ENCODE measurements around the gene CD40. TPM values are rescaled to one million over a fixed set of nuclear protein-coding genes. Genes with fewer than 3 reads are reported as not detected.

Gene CD40
- total and polyA plus RNA-seq, 2 of the 8 experiments (the other 6 are each of a cell fraction or from before 2014, with no cell fraction given) = 14.5 to 18.8 TPM

- H3K27ac ChIP-seq (ENCODE audit: low read depth, low read length) = no peak overlapping the region
- H3K9ac ChIP-seq (replicated peaks in 1 of 4; ENCODE audit: extremely low read depth in 1 of 4, low read depth in 3 of 4, low read length in 3 of 4) = no peak overlapping the region
- H2AFZ ChIP-seq (ENCODE audit: low read length) = no peak overlapping the region
- no peak for FAIRE-seq
- 72% methylated on average over 5 of the region's 5 CpGs; no CpG with 5 or more reads in 1 of the 2 experiments for WGBS, 2 experiments (ENCODE audit: extremely low coverage in 1 of 2, insufficient coverage in 1 of 2, insufficient read length in 1 of 2, insufficient replicate concordance in 2 of 2, low coverage in 1 of 2, low lambda C conversion rate in 2 of 2, missing lambda C conversion rate in 1 of 2)
- no peak overlapping the region for H2BK120ac ChIP-seq (replicated peaks; ENCODE audit: low read depth, low read length)
- no peak overlapping the region for H4K5ac ChIP-seq (ENCODE audit: insufficient read length, low read depth, low read length)
- H3K27me3 ChIP-seq (replicated peaks in 1 of 4; ENCODE audit: control insufficient read depth in 3 of 4, extremely low read depth in 1 of 4, insufficient read depth in 3 of 4, low read length in 3 of 4) = peaks cover 2 to 11% (median 4%) of the 10 kb centered on the region in 4 experiments; a peak in 5 of 7 replicates
- no peak overlapping the region for H3K4ac ChIP-seq (replicated peaks; ENCODE audit: insufficient read length, low read depth, low read length)
- H3K23me2 ChIP-seq (ENCODE audit: low read depth, low read length) = no peaks in the 10 kb centered on the region
- H2BK15ac ChIP-seq (ENCODE audit: low read length) = no peak overlapping the region
- H3K4me1 ChIP-seq (replicated peaks in 1 of 4; ENCODE audit: control insufficient read depth in 3 of 4, insufficient read depth in 4 of 4, low read length in 3 of 4) = no peaks in the 10 kb centered on the region
- H4K91ac ChIP-seq (replicated peaks; ENCODE audit: insufficient read length, low read length) = no peak overlapping the region
- ChIA-PET POLR2A (ENCODE audit: partially characterized antibody) (interaction anchor here (1.0 kb wide), 1 partner anchor 23 kb away, joined by 3 read pairs; no protein-coding TSS in a partner anchor), CTCF (ENCODE audit: partially characterized antibody) (interaction anchor here (0.6 to 0.7 kb wide), 2 partner anchors 9 to 1001 kb away, joined by 3 to 4 read pairs; no protein-coding TSS in a partner anchor)
- no peak overlapping the region for H2BK5ac ChIP-seq (ENCODE audit: low read depth, low read length)
- no peak overlapping the region for H2BK20ac ChIP-seq (ENCODE audit: low read length)
- no peak overlapping the region for H3K23ac ChIP-seq (ENCODE audit: insufficient read length)
- no peak overlapping the region for H3K4me3 ChIP-seq (ENCODE audit: extremely low read depth in 1 of 4, insufficient read depth in 2 of 4, low read depth in 3 of 4, low read length in 4 of 4)
- no peaks in the 10 kb centered on the region for H4K20me1 ChIP-seq (replicated peaks in 1 of 2; ENCODE audit: control insufficient read depth in 1 of 2, insufficient read depth in 2 of 2, low read length in 2 of 2)
- H3K79me1 ChIP-seq (ENCODE audit: low read depth, low read length) = no peaks in the 10 kb centered on the region
- H3K9me3 ChIP-seq (ENCODE audit: insufficient read depth in 2 of 2, low read depth in 1 of 2, low read length in 1 of 2) = no peaks in the 10 kb centered on the region
- no peak overlapping the region for H2AK5ac ChIP-seq (ENCODE audit: low read depth, low read length)
- no peak overlapping the region for H4K8ac ChIP-seq (ENCODE audit: extremely low read depth, insufficient read depth, low read length)
- no peak overlapping the region for H2BK12ac ChIP-seq (ENCODE audit: low read depth, low read length)
- DNase-seq (ENCODE audit: low read depth in 1 of 2, low spot score in 2 of 2) = no peak
- H3K4me2 ChIP-seq (ENCODE audit: insufficient read depth in 1 of 2, low read depth in 2 of 2, low read length in 2 of 2) = no peak overlapping the region
- H3K36me3 ChIP-seq (ENCODE audit: control insufficient read depth in 2 of 4, insufficient read depth in 4 of 4, low read length in 3 of 4) = no peaks in the 10 kb centered on the region
- no peak overlapping the region for H3K56ac ChIP-seq (replicated peaks; ENCODE audit: insufficient read length, low read depth, low read length)
- H3K18ac ChIP-seq (ENCODE audit: extremely low read depth, low read length) = no peak overlapping the region
- no peak overlapping the region for H3K14ac ChIP-seq (ENCODE audit: insufficient read length)
- no peaks in the 10 kb centered on the region for H3K79me2 ChIP-seq (ENCODE audit: control insufficient read depth in 1 of 2, insufficient read depth in 2 of 2, low read length in 2 of 2)
- no peak for TF ChIP-seq NANOG (IDR thresholded peaks at IDR 0.05; ENCODE audit: insufficient read depth, low read depth, low read length, poor library complexity, severe bottlenecking)
- no peak for TF ChIP-seq TAF1 (IDR thresholded peaks at IDR 0.05; ENCODE audit: low read depth, low read length)
- TF ChIP-seq SP4 (IDR thresholded peaks at IDR 0.05; ENCODE audit: low read length) = no peak
- no peak for TF ChIP-seq SUZ12 (IDR thresholded peaks at IDR 0.05; ENCODE audit: low read length)
- no peak for TF ChIP-seq RBBP5 (IDR thresholded peaks at IDR 0.05; ENCODE audit: borderline replicate concordance, low read depth, low read length)
- no peak for TF ChIP-seq HDAC6 (IDR thresholded peaks at IDR 0.05; ENCODE audit: low read depth, low read length)
- no peak for TF ChIP-seq MAFK (IDR thresholded peaks at IDR 0.05; ENCODE audit: low read depth, low read length)
- TF ChIP-seq GABPA (IDR thresholded peaks at IDR 0.05; ENCODE audit: borderline replicate concordance, insufficient read depth, low read length) = no peak
- TF ChIP-seq ZNF274 (IDR thresholded peaks at IDR 0.05; ENCODE audit: borderline replicate concordance, extremely low read depth, low read length) = no peak
- no peak for TF ChIP-seq CBX8 (IDR thresholded peaks at IDR 0.05; ENCODE audit: borderline replicate concordance, low read depth, low read length)
- TF ChIP-seq ATF3 (IDR thresholded peaks at IDR 0.05; ENCODE audit: insufficient read depth, low read depth, low read length) = no peak
- TF ChIP-seq BRCA1 (IDR thresholded peaks at IDR 0.05; ENCODE audit: low read depth, low read length) = no peak
Observed at GRCh38 chr20:46111028-46111835, 6.9 kb upstream of the CD40 start.

Measured in H1 (cell line).